Breast epithelium (tissue), 3 donors: ENCODE measurements around the gene PDZD11.

ENCODE experiments used
- CTCF ChIP-seq, 3 donors: fragments of 450-650 bp; IDR thresholded peaks; one replicate each; pipeline ENCODE4 v1.5.1; 2016 to 2017; ENCODE audit warnings: antibody characterized with exemption in 3 of 3, mild to moderate bottlenecking in 3 of 3, moderate library complexity in 3 of 3
- POLR2A ChIP-seq: fragments of 450-650 bp; IDR thresholded peaks from one replicate; pipeline ENCODE4 v1.6.1; 2016; ENCODE audit warnings: antibody characterized with exemption, mild to moderate bottlenecking, moderate library complexity

- TF ChIP-seq CTCF (IDR thresholded peaks at IDR 0.05) = peak in 2 of 3 donors; percentile 27 to 37
- TF ChIP-seq POLR2A = no peak
Measured at GRCh38 chrX:70262952-70263567, 26.7 kb downstream of the PDZD11 start.
